Measurements from ENCODE around the gene CDK8. TPM values are rescaled to one million over a fixed set of nuclear protein-coding genes. Genes with fewer than 3 reads are reported as not detected.

The CDK8 gene
- total and polyA plus RNA-seq, 2 donors (not counting 3 experiments of a cell fraction or from before 2014, with no cell fraction given): 12.2 to 13.3 TPM

GRCh38 chr13:26213982-26214381, 39.9 kb upstream of the CDK8 start:
- H3K27ac ChIP-seq (ENCODE audit: insufficient read depth, low read depth, low read length): no peak overlapping the region
- H4K20me1 ChIP-seq (replicated peaks; ENCODE audit: control insufficient read depth, extremely low read depth, insufficient read depth, low read length): no peaks in the 10 kb centered on the region
- H3K27me3 ChIP-seq (ENCODE audit: control insufficient read depth in 2 of 2, insufficient read depth in 2 of 2, low read length in 2 of 2): no peaks in the 10 kb centered on the region
- H2AFZ ChIP-seq (ENCODE audit: low read depth, low read length): no peak overlapping the region
- H3K79me2 ChIP-seq (ENCODE audit: control insufficient read depth, insufficient read depth, low read length): no peaks in the 10 kb centered on the region
- CTCF ChIA-PET: interaction anchor here (1.3 kb wide), 1 partner anchor 484 kb away, joined by 5 read pairs; no protein-coding TSS in a partner anchor
- no peaks in the 10 kb centered on the region for H3K4me1 ChIP-seq (ENCODE audit: control insufficient read depth, extremely low read depth, insufficient read depth, low read length)
- FAIRE-seq: no peak
- H3K9ac ChIP-seq (replicated peaks; ENCODE audit: extremely low read depth, insufficient read depth, low read length): no peak overlapping the region
- H3K4me2 ChIP-seq (ENCODE audit: insufficient read depth, low read length): no peak overlapping the region
- no peak overlapping the region for H3K4me3 ChIP-seq (replicated peaks in 1 of 3; ENCODE audit: insufficient read depth in 1 of 3, low read depth in 1 of 3, low read length in 3 of 3)
- H3K36me3 ChIP-seq (ENCODE audit: control insufficient read depth in 2 of 2, extremely low read depth in 1 of 2, insufficient read depth in 2 of 2, low read length in 2 of 2): peaks cover 23 to 45% of the 10 kb centered on the region in 2 experiments
- BruUV-seq (replicated peaks): no TSS peak
- no peak for DNase-seq (ENCODE audit: low read depth, low spot score)
- dilution Hi-C loops (cut with MboI; ENCODE audit: extremely low pct_ligation_motif_present, low sequenced_read_pairs): no loop called here
- intact Hi-C loops (cut with micrococcal nuclease): no loop called here
- no peaks in the 10 kb centered on the region for H3K9me3 ChIP-seq (replicated peaks; ENCODE audit: control insufficient read depth, insufficient read depth, low read length)
- H3K9me1 ChIP-seq (replicated peaks; ENCODE audit: control insufficient read depth, extremely low read depth, insufficient read depth, low read length): no peaks in the 10 kb centered on the region
- TF ChIP-seq MYC (IDR thresholded peaks at IDR 0.05; ENCODE audit: low read depth, low read length) (no peak), JUN (IDR thresholded peaks at IDR 0.05; ENCODE audit: borderline replicate concordance, insufficient read depth, insufficient read length, low read depth) (no peak), MAX (IDR thresholded peaks at IDR 0.05; ENCODE audit: insufficient read depth, insufficient read length) (no peak), GATA2 (IDR thresholded peaks at IDR 0.05; ENCODE audit: insufficient read depth, insufficient read length, low read depth, low read length) (no peak)
- TF ChIP-seq, protein P1, sequence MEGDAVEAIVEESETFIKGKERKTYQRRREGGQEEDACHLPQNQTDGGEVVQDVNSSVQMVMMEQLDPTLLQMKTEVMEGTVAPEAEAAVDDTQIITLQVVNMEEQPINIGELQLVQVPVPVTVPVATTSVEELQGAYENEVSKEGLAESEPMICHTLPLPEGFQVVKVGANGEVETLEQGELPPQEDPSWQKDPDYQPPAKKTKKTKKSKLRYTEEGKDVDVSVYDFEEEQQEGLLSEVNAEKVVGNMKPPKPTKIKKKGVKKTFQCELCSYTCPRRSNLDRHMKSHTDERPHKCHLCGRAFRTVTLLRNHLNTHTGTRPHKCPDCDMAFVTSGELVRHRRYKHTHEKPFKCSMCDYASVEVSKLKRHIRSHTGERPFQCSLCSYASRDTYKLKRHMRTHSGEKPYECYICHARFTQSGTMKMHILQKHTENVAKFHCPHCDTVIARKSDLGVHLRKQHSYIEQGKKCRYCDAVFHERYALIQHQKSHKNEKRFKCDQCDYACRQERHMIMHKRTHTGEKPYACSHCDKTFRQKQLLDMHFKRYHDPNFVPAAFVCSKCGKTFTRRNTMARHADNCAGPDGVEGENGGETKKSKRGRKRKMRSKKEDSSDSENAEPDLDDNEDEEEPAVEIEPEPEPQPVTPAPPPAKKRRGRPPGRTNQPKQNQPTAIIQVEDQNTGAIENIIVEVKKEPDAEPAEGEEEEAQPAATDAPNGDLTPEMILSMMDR (IDR thresholded peaks at IDR 0.05; ENCODE audit: extremely low read depth in 1 of 2, insufficient read depth in 1 of 2, low read depth in 1 of 2, low read length in 2 of 2): no peak
- POLR2A ChIA-PET: no interaction called here

- Histone ChIP-seq H3K36me3 (ENCODE audit: control insufficient read depth in 2 of 2, extremely low read depth in 1 of 2, insufficient read depth in 2 of 2, low read length in 2 of 2) (peaks cover 23 to 54% of the 10 kb centered on the region in 2 experiments), H2AFZ (ENCODE audit: low read depth, low read length) (no peak overlapping the region), H3K4me1 (ENCODE audit: control insufficient read depth, extremely low read depth, insufficient read depth, low read length) (peaks cover 13% of the 10 kb centered on the region), H3K27ac (ENCODE audit: insufficient read depth, low read depth, low read length) (no peak overlapping the region), H3K9ac (replicated peaks; ENCODE audit: extremely low read depth, insufficient read depth, low read length) (no peak overlapping the region), H3K79me2 (ENCODE audit: control insufficient read depth, insufficient read depth, low read length) (peaks cover 15% of the 10 kb centered on the region), H3K9me3 (replicated peaks; ENCODE audit: control insufficient read depth, insufficient read depth, low read length) (no peaks in the 10 kb centered on the region), H3K27me3 (ENCODE audit: control insufficient read depth in 2 of 2, insufficient read depth in 2 of 2, low read length in 2 of 2) (no peaks in the 10 kb centered on the region), H3K9me1 (replicated peaks; ENCODE audit: control insufficient read depth, extremely low read depth, insufficient read depth, low read length) (no peaks in the 10 kb centered on the region), H3K4me3 (replicated peaks in 1 of 3; ENCODE audit: insufficient read depth in 1 of 3, low read depth in 1 of 3, low read length in 3 of 3) (no peak overlapping the region), H4K20me1 (replicated peaks; ENCODE audit: control insufficient read depth, extremely low read depth, insufficient read depth, low read length) (peaks cover 2% of the 10 kb centered on the region), H3K4me2 (ENCODE audit: insufficient read depth, low read length) (no peak overlapping the region)
- ChIA-PET CTCF (interaction anchor here (0.8 to 3.0 kb wide), 2 partner anchors 276 to 483 kb away, joined by 3 to 13 read pairs; no protein-coding TSS in a partner anchor), POLR2A (no interaction called here)
- no TSS peak for BruUV-seq (replicated peaks)
- FAIRE-seq (no peak), DNase-seq (ENCODE audit: low read depth, low spot score) (no peak)
- dilution Hi-C loops (cut with MboI; ENCODE audit: extremely low pct_ligation_motif_present, low sequenced_read_pairs): no loop called here
- intact Hi-C loops (cut with micrococcal nuclease): no loop called here
- TF ChIP-seq POLR2A (IDR thresholded peaks at IDR 0.05; ENCODE audit: low read depth, low read length): no peak
- no peak for TF ChIP-seq FOS (IDR thresholded peaks at IDR 0.05; ENCODE audit: borderline replicate concordance, insufficient read depth, low read length)
- TF ChIP-seq, protein P1 (IDR thresholded peaks at IDR 0.05; ENCODE audit: extremely low read depth in 1 of 2, insufficient read depth in 1 of 2, low read depth in 1 of 2, low read length in 2 of 2): no peak
- TF ChIP-seq POLR2AphosphoS5 (IDR thresholded peaks at IDR 0.05; ENCODE audit: insufficient read depth, low read depth, low read length): no peak
- no peak for TF ChIP-seq MAX (IDR thresholded peaks at IDR 0.05; ENCODE audit: insufficient read depth, insufficient read length)
- TF ChIP-seq GATA2 (IDR thresholded peaks at IDR 0.05; ENCODE audit: insufficient read depth, insufficient read length, low read depth, low read length): no peak
- no peak for TF ChIP-seq MYC (IDR thresholded peaks at IDR 0.05; ENCODE audit: low read depth, low read length)
- no peak for TF ChIP-seq EZH2 (IDR thresholded peaks at IDR 0.05; ENCODE audit: borderline replicate concordance, low read depth, low read length, severe bottlenecking)
Observed at GRCh38 chr13:26216042-26216441, 37.9 kb upstream of the CDK8 start.
